HuH-7 (cell line): ENCODE measurements around the gene SPATA13.

Experiments
- DNase-seq: peaks from one replicate; pipeline ENCODE4 v3.0.0; 2011; ENCODE audit warnings: low spot score

SPATA13 gene

GRCh38 chr13:24141333-24141910, 19.1 kb upstream of the SPATA13 start:
- no peak for DNase-seq

- DNase-seq, result no peak
Measured at GRCh38 chr13:24142453-24142852, 18.1 kb upstream of the SPATA13 start.

- no peak for DNase-seq
Measured at GRCh38 chr13:24142886-24143285, 17.6 kb upstream of the SPATA13 start.

- no peak for DNase-seq
Measured at GRCh38 chr13:24145240-24145639, 15.3 kb upstream of the SPATA13 start.

- DNase-seq, result no peak
Measured at GRCh38 chr13:24145674-24146073, 14.8 kb upstream of the SPATA13 start.

GRCh38 chr13:24146961-24147569, 13.5 kb upstream of the SPATA13 start:
- no peak for DNase-seq

GRCh38 chr13:24147570-24147963, 13.0 kb upstream of the SPATA13 start:
- DNase-seq, result no peak

- no peak for DNase-seq
Measured at GRCh38 chr13:24148414-24149235, 11.9 kb upstream of the SPATA13 start.

GRCh38 chr13:24149246-24150032, 11.1 kb upstream of the SPATA13 start:
- no peak for DNase-seq

- DNase-seq, result no peak
Measured at GRCh38 chr13:24150572-24150971, 9.9 kb upstream of the SPATA13 start.

GRCh38 chr13:24151864-24152263, 8.7 kb upstream of the SPATA13 start:
- no peak for DNase-seq

- DNase-seq, result no peak
Measured at GRCh38 chr13:24152292-24153214, 8.0 kb upstream of the SPATA13 start.

GRCh38 chr13:24153347-24153746, 7.2 kb upstream of the SPATA13 start:
- DNase-seq, result no peak

GRCh38 chr13:24153979-24154701, 6.4 kb upstream of the SPATA13 start:
- no peak for DNase-seq

GRCh38 chr13:24159357-24159756, 1.2 kb upstream of the SPATA13 start:
- no peak for DNase-seq

- peak; percentile 55 for DNase-seq
Measured at GRCh38 chr13:24161010-24161775, 673 bp downstream of the SPATA13 start.

GRCh38 chr13:24161980-24162525, 1.5 kb downstream of the SPATA13 start:
- DNase-seq, result no peak

GRCh38 chr13:24162604-24163003, 2.1 kb downstream of the SPATA13 start:
- no peak for DNase-seq

- no peak for DNase-seq
Measured at GRCh38 chr13:24165746-24166145, 5.2 kb downstream of the SPATA13 start.

- DNase-seq, result no peak
Measured at GRCh38 chr13:24166561-24166960, 6.0 kb downstream of the SPATA13 start.
